Bone marrow (tissue), 2 donors: ENCODE results near the gene MAVS.

ENCODE experiments used
- DNase-seq, 2 donors: peaks; one replicate each; lab custom pipeline; 2025; lab: John Stamatoyannopoulos, UW

Gene MAVS

GRCh38 chr20:3911956-3912355, 65.3 kb downstream of the MAVS start:
- DNase-seq = no peak

- no peak for DNase-seq
These were observed 67.8 kb downstream of the MAVS start for GRCh38 chr20:3914446-3914845.

GRCh38 chr20:3915691-3916090, 69.1 kb downstream of the MAVS start:
- no peak for DNase-seq

GRCh38 chr20:3916364-3916763, 69.7 kb downstream of the MAVS start:
- no peak for DNase-seq

- no peak for DNase-seq
These were observed 72.7 kb downstream of the MAVS start for GRCh38 chr20:3919352-3919751.

- DNase-seq = no peak
These were observed 75.8 kb downstream of the MAVS start for GRCh38 chr20:3922223-3922982.

GRCh38 chr20:3922983-3923339, 76.3 kb downstream of the MAVS start:
- no peak for DNase-seq

GRCh38 chr20:3923818-3924217, 77.2 kb downstream of the MAVS start:
- DNase-seq = no peak

- no peak for DNase-seq
These were observed 77.9 kb downstream of the MAVS start for GRCh38 chr20:3924304-3925112.

GRCh38 chr20:3925113-3925695, 78.6 kb downstream of the MAVS start:
- no peak for DNase-seq
